Lower lobe of right lung (tissue), 2 donors: ENCODE data around the gene CLMP. TPM values are rescaled to one million over a fixed set of nuclear protein-coding genes. Genes with fewer than 3 reads are reported as not detected.

Experiments
- ATAC-seq, 2 donors: fragments of 200-7000 bp; cut with Tn5 transposase; one replicate each; pipeline ENCODE4 v1.9.1; 2020 to 2022; ENCODE audit warnings: mild to moderate bottlenecking in 2 of 2, moderate library complexity in 2 of 2
- DNase-seq: peaks from one replicate; pipeline ENCODE4 v3.0.0-alpha.2; 2020
- H3K27ac ChIP-seq: fragments of 200-600 bp; one replicate; pipeline ENCODE4 v1.8.0; 2022
- H3K27me3 ChIP-seq: fragments of 200-600 bp; one replicate; pipeline ENCODE4 v1.8.0; 2022; ENCODE audit warnings: low read depth
- H3K36me3 ChIP-seq: fragments of 200-600 bp; one replicate; pipeline ENCODE4 v1.8.0; 2022; ENCODE audit warnings: mild to moderate bottlenecking
- H3K4me1 ChIP-seq: fragments of 200-600 bp; one replicate; pipeline ENCODE4 v1.8.0; 2022
- H3K4me3 ChIP-seq: fragments of 200-600 bp; one replicate; pipeline ENCODE4 v1.8.0; 2022; ENCODE audit warnings: mild to moderate bottlenecking
- H3K9me3 ChIP-seq: fragments of 200-600 bp; one replicate; pipeline ENCODE4 v1.8.0; 2022
- intact Hi-C: fragments of 100-400 bp; cut with DNase I; formaldehyde crosslinking; loops from one replicate; pipeline ENCODE4 v1.11.0; 2022
- total RNA-seq: library from RNA; stranded (reverse); fragmentation: NEBNext Ultra II Directional; extraction: Animal tissue kit (Norgen Biotek cat#: 25700); gene quantifications from one replicate; pipeline ENCODE4 v1.2.1, GENCODE V29; 2021
- TF ChIP-seq, protein P1 (sequence below): fragments of 200-600 bp; IDR thresholded peaks from one replicate; pipeline ENCODE4 v1.8.0; 2022; ENCODE audit warnings: antibody characterized with exemption, mild to moderate bottlenecking
- donor health status: DM: no; HTN: yes; CAD: no; lungs with severe emphysema.

CLMP gene
- total RNA-seq, 1 donor from 2014 or later: 15.1 TPM

DNA sequence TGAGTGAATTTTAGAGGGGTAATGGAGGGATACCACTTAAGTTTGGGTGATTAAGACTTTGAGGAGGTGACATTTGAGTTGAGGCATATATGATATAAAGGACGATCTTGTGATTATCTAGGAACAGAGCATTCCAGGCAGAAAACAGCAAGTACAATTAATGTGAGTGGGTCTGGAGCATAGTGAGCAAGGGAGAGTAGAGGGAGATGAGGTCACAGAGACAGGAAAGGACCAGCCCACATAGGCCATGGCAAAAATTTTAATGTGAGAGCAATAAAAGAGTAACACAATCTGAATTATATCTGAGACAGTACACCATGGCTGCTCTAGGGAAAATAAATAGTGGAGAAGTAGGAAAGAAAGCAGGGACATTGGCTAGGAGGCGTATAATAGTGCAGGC lies 118.6 kb downstream of the CLMP start:
- ATAC-seq: no peak
- intact Hi-C loops: no loop called here

DNA sequence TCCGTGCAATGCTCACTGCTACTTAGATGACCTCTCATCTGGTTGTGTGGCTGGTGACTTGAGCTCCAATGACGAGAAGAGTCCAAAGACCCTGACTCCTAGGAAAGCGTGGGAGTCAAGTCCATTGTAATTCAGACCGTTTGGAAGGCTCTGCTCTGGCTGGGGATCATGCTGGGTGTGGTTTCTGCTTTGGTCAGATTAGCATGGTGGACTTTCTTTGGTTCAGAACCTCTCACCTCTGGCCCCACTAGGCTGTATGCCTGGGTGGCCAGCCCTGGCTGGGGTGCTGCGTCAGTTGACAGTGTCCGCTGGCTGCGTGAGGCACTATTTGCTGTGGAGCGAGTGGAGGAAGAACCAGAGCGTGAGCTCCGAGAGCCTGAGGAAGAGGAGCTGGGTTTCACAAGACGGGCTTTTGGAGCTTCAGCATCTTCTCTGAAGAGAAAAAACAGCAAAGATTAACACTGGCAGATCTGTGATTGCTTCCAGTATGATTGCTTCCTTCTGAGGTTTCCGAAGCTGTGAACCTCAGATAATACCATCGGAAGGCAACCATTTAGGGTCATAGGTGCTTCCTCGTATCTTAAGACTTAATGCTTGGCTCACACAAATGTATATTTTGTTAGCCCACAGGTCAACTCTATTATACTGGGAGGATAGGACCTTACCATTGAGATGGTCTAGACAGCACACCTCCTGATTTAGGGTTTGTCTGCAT lies 121.5 kb downstream of the CLMP start:
- TF ChIP-seq, protein P1, sequence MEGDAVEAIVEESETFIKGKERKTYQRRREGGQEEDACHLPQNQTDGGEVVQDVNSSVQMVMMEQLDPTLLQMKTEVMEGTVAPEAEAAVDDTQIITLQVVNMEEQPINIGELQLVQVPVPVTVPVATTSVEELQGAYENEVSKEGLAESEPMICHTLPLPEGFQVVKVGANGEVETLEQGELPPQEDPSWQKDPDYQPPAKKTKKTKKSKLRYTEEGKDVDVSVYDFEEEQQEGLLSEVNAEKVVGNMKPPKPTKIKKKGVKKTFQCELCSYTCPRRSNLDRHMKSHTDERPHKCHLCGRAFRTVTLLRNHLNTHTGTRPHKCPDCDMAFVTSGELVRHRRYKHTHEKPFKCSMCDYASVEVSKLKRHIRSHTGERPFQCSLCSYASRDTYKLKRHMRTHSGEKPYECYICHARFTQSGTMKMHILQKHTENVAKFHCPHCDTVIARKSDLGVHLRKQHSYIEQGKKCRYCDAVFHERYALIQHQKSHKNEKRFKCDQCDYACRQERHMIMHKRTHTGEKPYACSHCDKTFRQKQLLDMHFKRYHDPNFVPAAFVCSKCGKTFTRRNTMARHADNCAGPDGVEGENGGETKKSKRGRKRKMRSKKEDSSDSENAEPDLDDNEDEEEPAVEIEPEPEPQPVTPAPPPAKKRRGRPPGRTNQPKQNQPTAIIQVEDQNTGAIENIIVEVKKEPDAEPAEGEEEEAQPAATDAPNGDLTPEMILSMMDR: no peak
- no peak for DNase-seq
- H3K27me3 ChIP-seq: no peaks in the 10 kb centered on the region
- H3K27ac ChIP-seq: no peak overlapping the region
- H3K9me3 ChIP-seq: no peaks in the 10 kb centered on the region
- no peak overlapping the region for H3K4me3 ChIP-seq
- H3K36me3 ChIP-seq: no peaks in the 10 kb centered on the region
- no peak for ATAC-seq
- intact Hi-C loops: no loop called here
- peaks cover 15% of the 10 kb centered on the region for H3K4me1 ChIP-seq

More for the DNA sequence above, 118.6 kb downstream of the CLMP start:
- Histone ChIP-seq H3K36me3 (no peaks in the 10 kb centered on the region), H3K4me1 (no peaks in the 10 kb centered on the region), H3K4me3 (no peak overlapping the region), H3K9me3 (no peaks in the 10 kb centered on the region), H3K27me3 (no peaks in the 10 kb centered on the region), H3K27ac (no peak overlapping the region)
- no peak for DNase-seq
- TF ChIP-seq, protein P1: no peak

DNA sequence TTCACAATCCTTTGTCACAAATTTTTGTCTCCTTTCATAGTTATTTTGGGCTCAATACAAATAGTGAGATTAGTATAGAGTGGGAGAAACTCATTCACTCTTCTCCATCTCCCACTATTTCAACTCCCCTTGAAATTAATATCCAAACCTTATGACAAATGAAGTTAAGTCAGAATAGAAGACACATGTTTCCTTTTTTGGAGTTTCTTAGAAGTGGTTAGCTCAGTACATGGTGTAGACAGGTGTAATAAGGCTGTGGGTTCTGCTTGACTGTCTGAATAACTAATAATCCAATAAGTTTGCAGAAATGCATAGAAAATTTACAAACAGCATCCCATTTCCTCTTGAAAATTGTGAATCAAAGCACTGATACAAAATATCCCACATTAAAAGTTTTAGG lies 122.3 kb downstream of the CLMP start:
- intact Hi-C loops: no loop called here
- ATAC-seq (no peak), DNase-seq (no peak)
- no peaks in the 10 kb centered on the region for H3K9me3 ChIP-seq
- H3K4me1 ChIP-seq: peaks cover 15% of the 10 kb centered on the region
- TF ChIP-seq, protein P1: no peak
- H3K27ac ChIP-seq: no peak overlapping the region
- no peak overlapping the region for H3K4me3 ChIP-seq
- H3K36me3 ChIP-seq: no peaks in the 10 kb centered on the region
- H3K27me3 ChIP-seq: no peaks in the 10 kb centered on the region

DNA sequence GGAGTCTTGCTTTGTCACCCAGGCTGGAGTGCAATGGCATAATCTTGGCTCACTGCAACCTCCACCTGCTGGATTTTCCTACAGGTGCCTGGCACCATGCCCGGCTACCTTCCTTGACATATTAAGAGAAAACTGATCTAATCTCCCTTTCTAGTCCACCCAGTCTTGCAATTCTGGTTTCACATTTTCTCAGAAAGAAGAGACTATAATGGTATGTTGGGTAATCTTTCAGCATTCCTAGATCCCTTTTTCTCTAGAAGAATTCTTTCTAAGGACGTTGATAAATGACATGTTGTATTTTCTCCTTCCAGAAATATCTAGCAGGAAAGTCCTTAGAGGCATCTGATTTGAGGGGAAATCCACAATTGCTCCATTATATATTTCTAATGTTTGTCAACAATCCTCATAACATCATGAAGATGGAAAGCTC lies 122.7 kb downstream of the CLMP start:
- TF ChIP-seq, protein P1: no peak
- no peaks in the 10 kb centered on the region for H3K27me3 ChIP-seq
- H3K4me3 ChIP-seq: no peak overlapping the region
- no peak for ATAC-seq
- DNase-seq: no peak
- intact Hi-C loops: no loop called here
- no peak overlapping the region for H3K27ac ChIP-seq
- H3K36me3 ChIP-seq: no peaks in the 10 kb centered on the region
- H3K4me1 ChIP-seq: peaks cover 15% of the 10 kb centered on the region
- no peaks in the 10 kb centered on the region for H3K9me3 ChIP-seq

DNA sequence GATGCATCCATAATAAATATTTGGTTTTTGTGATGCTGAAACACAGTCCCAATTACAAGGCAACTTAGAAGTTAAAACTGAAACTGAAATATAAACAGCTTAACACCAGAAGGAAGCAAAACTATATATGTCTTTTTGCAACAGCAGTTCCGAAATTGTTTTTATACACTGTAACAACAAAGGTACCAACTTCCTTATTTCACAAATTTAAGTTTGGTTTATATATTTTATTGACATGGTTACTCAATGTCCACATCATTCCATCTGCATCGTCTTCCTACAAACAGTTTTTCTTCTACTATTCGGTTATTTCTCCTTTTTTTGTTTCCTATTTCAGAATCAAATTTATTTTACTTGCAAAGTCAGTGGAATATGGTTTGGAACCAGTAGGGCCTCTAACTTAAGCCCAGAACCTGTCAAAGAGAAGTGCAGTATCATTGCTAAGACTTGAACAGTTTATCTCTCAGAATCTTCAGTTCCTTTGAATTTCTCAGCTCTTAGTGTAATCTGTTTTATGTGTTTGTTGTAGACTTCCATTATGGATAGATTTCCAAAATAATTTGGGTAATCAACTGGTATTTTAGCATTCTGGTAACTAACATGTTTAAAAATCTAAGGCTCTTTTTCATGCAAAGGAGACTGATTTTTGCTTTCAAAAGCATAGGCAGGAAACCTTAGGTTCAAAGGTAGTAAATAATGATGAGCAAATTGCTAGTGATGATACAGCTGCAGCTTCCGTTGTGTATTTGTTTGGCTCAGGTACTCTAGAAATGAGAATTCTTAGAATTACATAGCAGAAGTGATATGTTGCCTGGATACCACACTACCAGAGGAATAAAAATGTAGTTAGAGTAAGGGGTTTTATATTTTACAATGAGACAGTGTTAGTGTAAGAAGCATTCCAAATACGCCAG lies 124.9 kb downstream of the CLMP start:
- H3K9me3 ChIP-seq: no peaks in the 10 kb centered on the region
- no peaks in the 10 kb centered on the region for H3K36me3 ChIP-seq
- H3K27ac ChIP-seq: peak overlapping the region; percentile 57
- peaks cover 19% of the 10 kb centered on the region for H3K4me1 ChIP-seq
- intact Hi-C loops: no loop called here
- peak overlapping the region; percentile 24 for H3K4me3 ChIP-seq
- H3K27me3 ChIP-seq: no peaks in the 10 kb centered on the region
- ATAC-seq (peak; percentile 51 to 61), DNase-seq (no peak)
- TF ChIP-seq, protein P1: no peak
